Type B pancreatic cell (in vitro differentiated cells): ENCODE measurements around the gene MX1. TPM values are rescaled to one million over a fixed set of nuclear protein-coding genes. Genes with fewer than 3 reads are reported as not detected.
A peak's percentile ranks its signal among the peaks of the same experiment; 100 is the strongest.
"Not testable (repeated sequence)": the region's sequence is repeated elsewhere in the genome, so short reads cannot be mapped to it uniquely, and the experiment has no call there.

Experiments
- DNase-seq: peaks from one replicate; pipeline ENCODE4 v3.0.0; 2021; ENCODE audit warnings: mixed read lengths; ENCODE audit not compliant: unreplicated experiment; ENCODE audit errors: extremely low spot score
- H3K27ac Mint-ChIP-seq: 2 replicates; pipeline ENCODE4 v1.8.0; 2021; ENCODE audit warnings: mild to moderate bottlenecking, mixed read lengths
- H3K27me3 Mint-ChIP-seq: 2 replicates; pipeline ENCODE4 v1.8.0; 2021; ENCODE audit warnings: mixed read lengths
- H3K36me3 Mint-ChIP-seq: 2 replicates; pipeline ENCODE4 v1.8.0; 2021; ENCODE audit warnings: mixed read lengths
- H3K4me1 Mint-ChIP-seq: one replicate; pipeline ENCODE4 v1.8.0; 2021; ENCODE audit warnings: mixed read lengths; ENCODE audit not compliant: unreplicated experiment
- H3K4me3 Mint-ChIP-seq: 2 replicates; pipeline ENCODE4 v1.8.0; 2021; ENCODE audit warnings: mild to moderate bottlenecking, mixed read lengths
- H3K9me3 Mint-ChIP-seq: 2 replicates; pipeline ENCODE4 v1.8.0; 2021; ENCODE audit warnings: mixed read lengths
- total RNA-seq: library from RNA; stranded (reverse); gene quantifications from 2 replicates; pipeline ENCODE4 v1.2.1, GENCODE V29; 2021; ENCODE audit warnings: low replicate concordance
- TF ChIP-seq, protein P1 (sequence below): fragments of 200-600 bp; sonication (generic); conservative IDR thresholded peaks from 2 replicates; pipeline ENCODE4 v1.5.0; 2021; ENCODE audit warnings: antibody characterized with exemption, mild to moderate bottlenecking

The MX1 gene
- total RNA-seq, 1 donor from 2014 or later, result 9.8 TPM

DNA sequence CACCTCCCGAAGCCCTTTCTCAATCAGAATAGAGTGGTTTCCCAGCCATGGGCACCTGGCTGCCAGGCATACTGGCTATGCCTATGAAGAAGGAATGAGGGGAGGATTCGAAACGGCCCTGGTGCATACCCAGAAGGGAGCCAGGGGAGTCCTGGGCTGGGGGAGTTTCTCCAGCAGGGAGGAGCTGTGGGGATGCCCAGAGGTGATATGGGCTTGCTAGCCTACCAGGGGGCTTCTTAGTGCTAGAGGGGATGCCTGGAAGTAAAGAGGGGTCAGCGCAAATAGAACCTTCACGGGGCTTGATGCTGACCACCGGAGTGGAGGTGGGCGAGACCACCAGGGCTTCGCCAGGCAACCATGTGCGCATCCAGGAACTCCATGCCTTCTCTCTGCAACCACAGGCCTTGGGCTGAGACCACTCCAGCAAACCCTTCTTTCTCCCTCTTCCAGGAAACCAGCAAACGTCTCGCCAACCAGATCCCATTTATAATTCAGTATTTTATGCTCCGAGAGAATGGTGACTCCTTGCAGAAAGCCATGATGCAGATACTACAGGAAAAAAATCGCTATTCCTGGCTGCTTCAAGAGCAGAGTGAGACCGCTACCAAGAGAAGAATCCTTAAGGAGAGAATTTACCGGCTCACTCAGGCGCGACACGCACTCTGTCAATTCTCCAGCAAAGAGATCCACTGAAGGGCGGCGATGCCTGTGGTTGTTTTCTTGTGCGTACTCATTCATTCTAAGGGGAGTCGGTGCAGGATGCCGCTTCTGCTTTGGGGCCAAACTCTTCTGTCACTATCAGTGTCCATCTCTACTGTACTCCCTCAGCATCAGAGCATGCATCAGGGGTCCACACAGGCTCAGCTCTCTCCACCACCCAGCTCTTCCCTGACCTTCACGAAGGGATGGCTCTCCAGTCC lies 18.2 kb upstream of the MX1 start:
- Mint-ChIP-seq H3K4me1 (peaks cover 11% of the 10 kb centered on the region), H3K9me3 (no peaks in the 10 kb centered on the region), H3K27me3 (peaks cover 11% of the 10 kb centered on the region), H3K4me3 (no peak overlapping the region), H3K27ac (no peak overlapping the region), H3K36me3 (no peaks in the 10 kb centered on the region)
- TF ChIP-seq, protein P1, sequence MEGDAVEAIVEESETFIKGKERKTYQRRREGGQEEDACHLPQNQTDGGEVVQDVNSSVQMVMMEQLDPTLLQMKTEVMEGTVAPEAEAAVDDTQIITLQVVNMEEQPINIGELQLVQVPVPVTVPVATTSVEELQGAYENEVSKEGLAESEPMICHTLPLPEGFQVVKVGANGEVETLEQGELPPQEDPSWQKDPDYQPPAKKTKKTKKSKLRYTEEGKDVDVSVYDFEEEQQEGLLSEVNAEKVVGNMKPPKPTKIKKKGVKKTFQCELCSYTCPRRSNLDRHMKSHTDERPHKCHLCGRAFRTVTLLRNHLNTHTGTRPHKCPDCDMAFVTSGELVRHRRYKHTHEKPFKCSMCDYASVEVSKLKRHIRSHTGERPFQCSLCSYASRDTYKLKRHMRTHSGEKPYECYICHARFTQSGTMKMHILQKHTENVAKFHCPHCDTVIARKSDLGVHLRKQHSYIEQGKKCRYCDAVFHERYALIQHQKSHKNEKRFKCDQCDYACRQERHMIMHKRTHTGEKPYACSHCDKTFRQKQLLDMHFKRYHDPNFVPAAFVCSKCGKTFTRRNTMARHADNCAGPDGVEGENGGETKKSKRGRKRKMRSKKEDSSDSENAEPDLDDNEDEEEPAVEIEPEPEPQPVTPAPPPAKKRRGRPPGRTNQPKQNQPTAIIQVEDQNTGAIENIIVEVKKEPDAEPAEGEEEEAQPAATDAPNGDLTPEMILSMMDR, result no peak
- no peak for DNase-seq

GRCh38 chr21:41410361-41410760 lies 15.7 kb upstream of the MX1 start:
- Mint-ChIP-seq H3K9me3 (no peaks in the 10 kb centered on the region), H3K36me3 (no peaks in the 10 kb centered on the region), H3K4me3 (no peak overlapping the region), H3K27ac (peak overlapping the region; percentile 15), H3K4me1 (peaks cover 11% of the 10 kb centered on the region), H3K27me3 (peaks cover 16% of the 10 kb centered on the region)
- DNase-seq, result no peak
- TF ChIP-seq, protein P1, result no peak

GRCh38 chr21:41410767-41411448 lies 15.1 kb upstream of the MX1 start:
- Mint-ChIP-seq H3K4me1 (peaks cover 11% of the 10 kb centered on the region), H3K27me3 (peaks cover 17% of the 10 kb centered on the region), H3K27ac (peak overlapping the region; percentile 15)

DNA sequence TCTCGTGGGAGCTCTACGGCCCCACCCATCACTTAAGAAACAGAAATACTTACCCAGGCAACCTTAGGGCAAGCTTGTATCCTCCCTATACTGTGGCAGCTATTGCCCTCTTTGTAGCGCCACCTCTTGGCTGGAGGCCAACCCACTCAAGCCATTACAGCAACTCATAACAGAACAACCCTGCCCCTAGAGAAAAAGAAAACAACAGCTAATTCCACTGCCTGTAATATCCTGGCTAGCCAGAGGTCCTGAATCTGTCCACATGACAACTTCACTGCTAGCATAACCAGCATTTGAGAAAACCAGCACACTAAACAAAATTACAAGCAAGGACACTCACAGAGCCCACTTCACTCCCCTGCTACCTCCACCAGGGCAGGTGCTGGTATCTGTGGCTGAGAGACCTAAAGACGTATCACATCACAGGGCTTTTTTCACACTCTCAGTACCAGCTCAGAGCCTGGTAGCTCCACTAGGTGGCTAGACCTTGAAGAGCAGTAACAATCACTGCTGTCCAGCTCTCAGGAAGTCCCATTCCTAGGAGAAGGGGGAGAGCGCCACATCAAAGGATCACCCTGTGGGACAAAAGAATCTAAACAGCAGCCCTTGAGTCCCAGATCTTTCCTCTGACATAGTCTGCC lies 14.5 kb upstream of the MX1 start:
- peaks cover 11% of the 10 kb centered on the region for H3K4me1 Mint-ChIP-seq
- no peaks in the 10 kb centered on the region for H3K36me3 Mint-ChIP-seq
- H3K27ac Mint-ChIP-seq, result peak overlapping the region; percentile 15
- H3K9me3 Mint-ChIP-seq, result no peaks in the 10 kb centered on the region
- peaks cover 14% of the 10 kb centered on the region for H3K27me3 Mint-ChIP-seq
- no peak for DNase-seq
- TF ChIP-seq, protein P1, result peak; percentile 45
- H3K4me3 Mint-ChIP-seq, result no peak overlapping the region

More at GRCh38 chr21:41410767-41411448, 15.1 kb upstream of the MX1 start:
- Mint-ChIP-seq H3K9me3 (no peaks in the 10 kb centered on the region), H3K4me3 (no peak overlapping the region), H3K36me3 (no peaks in the 10 kb centered on the region)
- DNase-seq, result no peak
- TF ChIP-seq, protein P1, result no peak

DNA sequence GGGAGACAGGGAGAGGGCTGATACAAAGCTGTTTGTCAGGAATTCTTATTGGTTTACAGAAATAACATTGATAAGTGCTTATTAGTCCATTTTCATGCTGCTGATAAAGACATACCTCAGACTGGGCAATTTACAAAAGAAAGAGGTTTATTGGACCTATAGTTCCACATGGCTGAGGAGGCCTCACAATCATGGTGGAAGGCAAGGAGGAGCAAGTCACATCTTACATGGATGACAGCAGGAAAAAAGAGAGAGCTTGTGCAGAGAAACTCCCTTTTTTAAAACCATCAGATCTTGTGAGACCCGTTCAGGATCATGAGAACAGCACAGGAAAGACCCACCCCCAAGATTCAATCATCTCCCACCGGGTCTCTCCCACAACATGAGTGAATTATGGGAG lies 8.5 kb upstream of the MX1 start:
- not testable (repeated sequence) for H3K4me1 Mint-ChIP-seq, H3K36me3 Mint-ChIP-seq, H3K27me3 Mint-ChIP-seq, H3K9me3 Mint-ChIP-seq, H3K27ac Mint-ChIP-seq, H3K4me3 Mint-ChIP-seq, DNase-seq
